Parathyroid adenoma (tissue), 2 donors: Measurements from ENCODE around the gene CCDC141.

Experiments
- H2AFZ ChIP-seq: fragments of 300-600 bp; sonication (generic); one replicate; pipeline ENCODE4 v1.7.0; 2017; ENCODE audit warnings: antibody characterized with exemption, mild to moderate bottlenecking
- H3K27ac ChIP-seq: fragments of 300-600 bp; sonication (generic); one replicate; pipeline ENCODE4 v1.7.0; 2017
- H3K27me3 ChIP-seq: fragments of 300-600 bp; sonication (generic); one replicate; pipeline ENCODE4 v1.7.0; 2017; ENCODE audit warnings: low read length; ENCODE audit not compliant: control insufficient read depth, insufficient read depth
- H3K36me3 ChIP-seq: fragments of 300-600 bp; sonication (generic); one replicate; pipeline ENCODE4 v1.7.0; 2017; ENCODE audit warnings: low read length; ENCODE audit not compliant: control insufficient read depth, insufficient read depth
- H3K4me1 ChIP-seq: fragments of 300-600 bp; sonication (generic); one replicate; pipeline ENCODE4 v1.7.0; 2017; ENCODE audit warnings: control low read depth
- H3K4me2 ChIP-seq: fragments of 300-600 bp; sonication (generic); one replicate; pipeline ENCODE4 v1.7.0; 2017; ENCODE audit warnings: low read length
- H3K4me3 ChIP-seq: fragments of 300-600 bp; sonication (generic); one replicate; pipeline ENCODE4 v1.7.0; 2017; ENCODE audit warnings: low read depth, low read length
- H3K79me2 ChIP-seq: fragments of 300-600 bp; sonication (generic); one replicate; pipeline ENCODE4 v1.7.0; 2017; ENCODE audit warnings: control low read depth
- H3K9ac ChIP-seq: fragments of 300-600 bp; sonication (generic); one replicate; pipeline ENCODE4 v1.7.0; 2017; ENCODE audit warnings: mild to moderate bottlenecking
- H3K9me3 ChIP-seq: fragments of 300-600 bp; sonication (generic); one replicate; pipeline ENCODE4 v1.7.0; 2017; ENCODE audit warnings: low read length; ENCODE audit not compliant: control insufficient read depth
- TF ChIP-seq, protein P1 (sequence below): fragments of 300-600 bp; sonication (generic); IDR thresholded peaks from one replicate; pipeline ENCODE4 v1.7.0; 2017; ENCODE audit warnings: antibody characterized with exemption, mild to moderate bottlenecking
- donor health status: primary hyperparathyroidism.

Gene CCDC141

DNA sequence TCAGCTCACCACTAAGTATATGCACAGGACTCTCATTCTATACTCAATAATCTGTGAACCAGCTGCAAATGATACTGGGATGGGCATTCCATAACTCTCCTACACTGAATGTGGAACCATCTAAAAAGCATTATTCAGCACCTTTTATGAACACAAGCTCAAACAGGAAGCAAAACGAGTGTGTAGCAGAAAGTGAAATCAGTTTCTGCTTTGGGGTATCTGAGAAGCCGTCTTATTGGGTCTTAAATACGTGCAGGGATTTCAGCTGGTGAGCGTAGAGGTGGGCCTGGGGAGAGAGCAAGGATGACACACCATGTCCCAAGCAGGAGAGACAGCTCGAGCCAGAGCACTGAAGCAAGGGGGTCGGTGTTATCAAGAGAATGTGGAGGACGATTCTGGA lies 122.8 kb downstream of the CCDC141 start:
- H3K4me3 ChIP-seq = no peak overlapping the region
- no peaks in the 10 kb centered on the region for H3K4me1 ChIP-seq
- no peaks in the 10 kb centered on the region for H3K79me2 ChIP-seq
- no peaks in the 10 kb centered on the region for H3K36me3 ChIP-seq
- H3K27me3 ChIP-seq = no peaks in the 10 kb centered on the region
- TF ChIP-seq, protein P1, sequence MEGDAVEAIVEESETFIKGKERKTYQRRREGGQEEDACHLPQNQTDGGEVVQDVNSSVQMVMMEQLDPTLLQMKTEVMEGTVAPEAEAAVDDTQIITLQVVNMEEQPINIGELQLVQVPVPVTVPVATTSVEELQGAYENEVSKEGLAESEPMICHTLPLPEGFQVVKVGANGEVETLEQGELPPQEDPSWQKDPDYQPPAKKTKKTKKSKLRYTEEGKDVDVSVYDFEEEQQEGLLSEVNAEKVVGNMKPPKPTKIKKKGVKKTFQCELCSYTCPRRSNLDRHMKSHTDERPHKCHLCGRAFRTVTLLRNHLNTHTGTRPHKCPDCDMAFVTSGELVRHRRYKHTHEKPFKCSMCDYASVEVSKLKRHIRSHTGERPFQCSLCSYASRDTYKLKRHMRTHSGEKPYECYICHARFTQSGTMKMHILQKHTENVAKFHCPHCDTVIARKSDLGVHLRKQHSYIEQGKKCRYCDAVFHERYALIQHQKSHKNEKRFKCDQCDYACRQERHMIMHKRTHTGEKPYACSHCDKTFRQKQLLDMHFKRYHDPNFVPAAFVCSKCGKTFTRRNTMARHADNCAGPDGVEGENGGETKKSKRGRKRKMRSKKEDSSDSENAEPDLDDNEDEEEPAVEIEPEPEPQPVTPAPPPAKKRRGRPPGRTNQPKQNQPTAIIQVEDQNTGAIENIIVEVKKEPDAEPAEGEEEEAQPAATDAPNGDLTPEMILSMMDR = no peak
- no peak overlapping the region for H3K27ac ChIP-seq
- no peak overlapping the region for H3K9ac ChIP-seq
- no peak overlapping the region for H2AFZ ChIP-seq
- no peaks in the 10 kb centered on the region for H3K9me3 ChIP-seq
- no peak overlapping the region for H3K4me2 ChIP-seq

DNA sequence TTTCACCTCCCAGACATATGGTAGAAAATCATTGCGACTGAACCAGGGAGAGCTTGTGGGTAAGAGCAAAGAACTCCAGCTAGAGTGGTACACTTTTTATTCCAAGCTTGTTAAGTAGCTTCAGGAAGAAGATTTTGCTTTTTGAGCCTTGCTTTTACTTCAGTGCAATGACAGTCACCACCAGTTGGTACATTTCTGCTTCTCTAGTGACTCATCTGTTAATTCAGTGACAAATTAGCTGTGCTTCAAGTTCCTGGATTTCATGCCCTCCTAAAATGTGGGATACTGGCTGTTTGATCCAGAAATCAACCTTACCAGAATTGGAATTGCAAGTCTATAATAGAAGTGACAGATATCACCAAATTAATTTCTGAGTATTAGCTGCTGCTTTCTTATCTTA lies 125.1 kb downstream of the CCDC141 start:
- Histone ChIP-seq H3K4me2 (no peak overlapping the region), H3K27ac (no peak overlapping the region), H3K36me3 (no peaks in the 10 kb centered on the region), H2AFZ (no peak overlapping the region), H3K27me3 (no peaks in the 10 kb centered on the region), H3K4me3 (no peak overlapping the region), H3K79me2 (no peaks in the 10 kb centered on the region), H3K9me3 (no peaks in the 10 kb centered on the region), H3K4me1 (no peaks in the 10 kb centered on the region), H3K9ac (no peak overlapping the region)
- TF ChIP-seq, protein P1 = no peak

DNA sequence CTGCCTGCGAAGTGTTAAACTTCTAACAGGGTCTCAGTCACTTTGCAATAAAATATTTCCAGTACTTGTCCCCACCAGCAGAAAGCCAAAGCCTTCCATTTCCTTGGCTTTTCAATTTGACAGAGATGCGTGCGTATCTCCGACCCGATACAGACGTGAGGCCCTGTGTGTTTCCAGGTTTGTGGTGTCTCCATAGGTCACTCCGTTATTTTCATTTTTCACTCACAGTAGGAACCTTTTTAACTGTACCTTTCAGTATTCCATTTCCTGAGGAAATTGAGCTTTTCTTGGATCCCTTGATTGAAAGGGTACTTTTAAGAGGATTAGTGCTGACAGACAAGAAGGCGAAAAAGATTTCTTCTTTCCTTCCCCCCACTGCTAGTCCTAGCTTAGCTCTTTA lies 126.4 kb downstream of the CCDC141 start:
- no peak overlapping the region for H3K4me3 ChIP-seq
- no peaks in the 10 kb centered on the region for H3K9me3 ChIP-seq
- H3K9ac ChIP-seq = no peak overlapping the region
- TF ChIP-seq, protein P1 = no peak
- H3K27me3 ChIP-seq = no peaks in the 10 kb centered on the region
- no peak overlapping the region for H3K27ac ChIP-seq
- no peak overlapping the region for H3K4me2 ChIP-seq
- no peaks in the 10 kb centered on the region for H3K4me1 ChIP-seq
- no peaks in the 10 kb centered on the region for H3K36me3 ChIP-seq
- no peaks in the 10 kb centered on the region for H3K79me2 ChIP-seq
- no peak overlapping the region for H2AFZ ChIP-seq

DNA sequence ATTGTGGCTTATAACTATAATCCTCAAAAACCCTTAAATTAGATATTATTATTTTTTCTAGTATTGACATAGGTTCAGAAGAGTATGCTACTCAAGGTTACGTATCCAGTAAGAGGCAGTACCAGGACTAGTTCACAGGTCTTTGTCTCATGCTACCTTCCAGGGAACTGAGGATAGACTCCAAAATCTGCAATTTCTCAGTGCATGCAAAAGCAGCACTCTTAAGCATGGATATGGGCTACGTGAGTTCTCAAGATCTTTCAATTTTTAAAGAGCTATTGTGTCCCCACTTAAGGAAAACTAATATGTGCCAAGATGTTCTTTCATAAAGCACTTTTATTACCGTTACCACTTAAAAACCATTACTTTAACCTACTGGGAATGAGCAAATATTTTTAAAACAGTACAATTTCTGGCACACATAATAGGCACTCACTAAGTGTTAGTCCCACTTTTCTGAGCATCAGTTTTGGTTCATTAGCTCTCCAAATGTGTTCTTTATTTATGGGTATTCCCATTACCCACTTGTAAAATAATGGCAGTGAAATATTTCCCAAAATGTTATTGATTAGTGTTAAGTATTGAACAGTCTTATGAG lies 128.9 kb downstream of the CCDC141 start:
- Histone ChIP-seq H3K9me3 (no peaks in the 10 kb centered on the region), H3K79me2 (no peaks in the 10 kb centered on the region), H2AFZ (no peak overlapping the region), H3K4me2 (no peak overlapping the region), H3K4me1 (no peaks in the 10 kb centered on the region), H3K4me3 (no peak overlapping the region), H3K36me3 (no peaks in the 10 kb centered on the region), H3K27me3 (no peaks in the 10 kb centered on the region), H3K27ac (no peak overlapping the region), H3K9ac (no peak overlapping the region)
- TF ChIP-seq, protein P1 = no peak

DNA sequence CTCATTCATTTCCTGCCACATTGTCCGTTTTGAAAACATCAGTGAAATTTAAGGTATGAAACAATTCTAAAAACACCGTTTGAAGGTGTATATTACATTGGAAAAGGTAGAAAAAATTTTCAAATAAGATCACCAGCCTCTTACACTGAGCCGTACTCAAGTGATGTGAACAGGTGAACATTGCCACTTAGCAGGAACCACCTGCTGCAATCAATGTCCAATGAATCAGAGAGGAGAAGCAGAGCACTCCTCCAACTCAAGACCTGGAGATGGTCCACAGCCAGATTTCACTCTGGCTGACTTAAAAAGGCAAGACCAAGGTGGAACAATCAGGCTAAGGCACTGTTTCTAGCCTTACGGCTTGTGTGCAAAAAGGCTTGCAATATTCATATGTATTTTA lies 132.4 kb downstream of the CCDC141 start:
- Histone ChIP-seq H3K27me3 (no peaks in the 10 kb centered on the region), H3K79me2 (no peaks in the 10 kb centered on the region), H3K36me3 (no peaks in the 10 kb centered on the region), H3K9ac (no peak overlapping the region), H2AFZ (no peak overlapping the region), H3K9me3 (no peaks in the 10 kb centered on the region), H3K4me2 (no peak overlapping the region), H3K4me1 (no peaks in the 10 kb centered on the region), H3K4me3 (no peak overlapping the region), H3K27ac (no peak overlapping the region)
- TF ChIP-seq, protein P1 = no peak
